HG02884 (cell line): ENCODE data around the gene SPIC.
"Not testable (repeated sequence)": the region's sequence is repeated elsewhere in the genome, so short reads cannot be mapped to it uniquely, and the experiment has no call there.

Experiments used
- ATAC-seq: cut with Tn5 transposase; IDR thresholded peaks from one replicate; pipeline ENCODE4 v1.9.1; 2021; ENCODE audit warnings: mild to moderate bottlenecking, moderate library complexity; ENCODE audit not compliant: unreplicated experiment

The SPIC gene

DNA sequence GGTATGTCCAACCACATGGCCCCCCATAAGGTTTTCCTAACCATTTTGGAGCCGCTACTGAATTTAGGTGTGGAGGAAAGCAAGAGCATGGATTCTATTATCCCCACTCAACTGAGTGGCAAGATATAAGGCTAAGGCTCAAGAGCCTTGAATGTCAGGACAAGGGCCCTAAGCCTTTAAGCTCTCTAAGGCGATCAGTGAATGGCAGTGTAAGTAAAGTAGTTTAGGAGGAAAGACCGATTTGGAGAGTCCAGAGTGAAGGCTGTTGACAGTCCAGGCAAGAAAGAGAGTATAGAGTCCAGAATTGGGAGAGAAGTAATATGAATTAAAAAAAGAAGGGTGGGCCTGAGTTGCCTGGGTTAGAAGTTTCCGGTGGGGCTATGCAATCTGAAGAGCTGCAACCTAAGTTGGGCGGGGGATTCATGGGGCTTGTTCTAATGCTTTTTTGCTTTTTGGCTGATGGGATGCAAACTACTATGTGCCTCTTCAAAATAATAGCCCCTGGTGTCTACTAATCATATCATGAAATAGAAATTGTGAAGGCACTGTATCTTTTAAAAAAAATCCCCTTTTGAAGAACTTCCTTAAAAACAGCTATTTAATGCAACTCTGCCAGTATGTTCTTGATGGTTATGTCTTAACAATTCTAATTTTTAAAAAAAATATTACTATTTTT is at the start of gene SPIC:
Gene SPIC (plus strand): TSS at position 626 of the 676 bp plus-strand sequence. CDS start 1,569 bp downstream, outside the sequence.
- ATAC-seq = no peak

DNA sequence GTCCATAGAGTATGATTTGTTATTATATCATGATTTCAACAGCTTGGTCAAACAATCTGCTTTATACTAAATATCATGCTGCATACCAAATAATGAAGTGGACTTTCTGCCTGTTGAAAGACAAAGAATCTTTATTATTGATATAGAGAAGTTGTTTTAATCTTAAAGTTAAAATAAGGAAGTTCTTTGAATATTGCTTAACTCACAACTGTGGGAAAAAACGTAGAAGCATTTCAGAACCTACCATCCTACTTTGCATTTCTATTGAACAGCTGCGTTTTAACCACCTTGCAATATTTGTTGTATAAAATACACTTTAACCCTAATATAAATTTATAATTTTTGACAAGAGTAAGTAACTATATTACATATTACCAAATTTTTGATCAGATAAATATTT is 44.7 kb upstream of the SPIC start:
- ATAC-seq = no peak

DNA sequence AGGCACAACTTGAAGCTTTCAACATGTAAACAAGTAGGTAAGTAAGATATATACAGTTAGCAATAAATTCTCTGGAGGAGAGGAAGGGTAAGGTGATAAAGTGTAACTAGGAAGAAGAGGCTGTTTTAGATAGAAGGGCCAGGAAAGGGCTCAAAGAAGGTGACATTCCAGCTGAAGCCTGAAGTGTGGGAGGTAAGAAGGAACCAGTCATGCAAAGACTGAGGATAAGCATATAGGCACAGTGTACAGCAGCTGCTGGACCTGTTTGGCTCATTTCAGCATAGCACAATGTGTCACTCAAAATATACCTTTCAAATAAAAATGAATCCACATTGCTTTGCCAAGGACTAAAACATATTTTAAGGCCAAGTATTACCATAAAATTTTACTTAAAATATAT is 39.0 kb upstream of the SPIC start:
- ATAC-seq = no peak

DNA sequence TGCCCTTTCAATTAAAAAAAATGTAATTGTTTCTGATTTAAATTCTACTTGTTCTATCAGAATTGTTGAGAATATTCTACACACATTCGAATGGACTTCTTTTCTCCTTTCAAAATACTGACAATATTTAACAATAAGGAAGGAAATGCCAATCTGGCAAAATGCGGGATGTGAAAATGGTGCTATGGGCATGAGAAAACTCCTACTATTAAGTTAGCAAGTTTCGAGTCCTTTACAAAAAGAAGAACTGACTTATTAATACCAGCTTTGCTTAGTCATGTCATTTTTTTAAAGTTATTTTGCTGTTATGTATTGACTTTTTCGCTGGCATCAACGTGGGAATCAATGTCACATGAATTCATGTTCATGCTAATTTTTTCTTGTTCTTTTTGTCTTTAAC is 35.9 kb upstream of the SPIC start:
- ATAC-seq = no peak

DNA sequence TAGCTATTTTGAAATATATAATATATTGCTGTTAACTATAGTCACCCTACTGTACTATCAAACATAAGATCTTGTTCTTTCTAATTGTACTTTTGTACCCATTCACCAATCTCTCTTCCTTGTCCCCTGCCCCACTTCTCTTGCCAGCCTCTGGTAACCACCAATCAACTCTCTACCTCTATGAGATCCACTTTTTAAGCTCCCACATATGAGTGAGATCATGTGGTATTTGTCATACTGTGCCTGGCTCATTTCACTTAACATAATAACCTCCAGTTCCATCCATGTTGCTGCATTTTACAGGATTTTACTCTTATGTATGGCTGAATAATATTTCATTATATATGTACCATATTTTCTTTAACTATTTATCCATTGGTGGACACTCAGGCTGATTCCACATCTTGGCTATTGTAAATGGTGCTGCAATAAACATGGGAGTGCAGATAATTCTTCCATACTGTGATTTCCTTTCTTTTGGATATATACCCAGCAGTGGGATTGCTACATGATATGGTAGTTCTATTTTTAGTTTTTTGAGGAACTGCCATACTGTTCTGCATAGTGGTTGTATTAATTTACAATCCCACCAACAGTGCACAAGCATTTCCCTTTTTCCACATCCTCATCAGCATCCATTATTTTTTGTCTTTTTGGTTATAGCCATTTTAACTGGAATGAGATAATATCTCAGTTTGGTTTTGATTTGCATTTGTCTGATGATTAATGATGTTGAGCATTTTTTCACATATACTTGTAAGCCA is 33.5 kb upstream of the SPIC start:
- no peak for ATAC-seq

DNA sequence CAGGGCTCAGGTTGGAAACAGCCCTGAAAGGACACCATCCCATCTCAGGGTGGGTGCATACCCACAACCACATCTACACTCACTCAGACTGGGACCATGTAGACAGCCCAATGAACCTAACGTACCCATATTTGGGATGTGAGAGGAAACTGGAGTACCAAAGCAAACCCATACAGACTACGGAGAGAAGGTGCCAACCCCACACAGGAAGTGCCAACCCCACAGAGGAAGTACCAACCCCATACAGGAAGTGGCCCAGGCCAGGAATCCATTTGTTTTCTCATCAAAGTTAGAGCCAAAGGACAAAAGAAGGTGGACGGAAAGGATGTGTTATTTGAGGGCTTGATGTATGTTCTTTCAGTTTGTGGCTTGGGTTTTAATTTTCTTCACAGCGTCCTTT is 19.5 kb upstream of the SPIC start:
- ATAC-seq = no peak

DNA sequence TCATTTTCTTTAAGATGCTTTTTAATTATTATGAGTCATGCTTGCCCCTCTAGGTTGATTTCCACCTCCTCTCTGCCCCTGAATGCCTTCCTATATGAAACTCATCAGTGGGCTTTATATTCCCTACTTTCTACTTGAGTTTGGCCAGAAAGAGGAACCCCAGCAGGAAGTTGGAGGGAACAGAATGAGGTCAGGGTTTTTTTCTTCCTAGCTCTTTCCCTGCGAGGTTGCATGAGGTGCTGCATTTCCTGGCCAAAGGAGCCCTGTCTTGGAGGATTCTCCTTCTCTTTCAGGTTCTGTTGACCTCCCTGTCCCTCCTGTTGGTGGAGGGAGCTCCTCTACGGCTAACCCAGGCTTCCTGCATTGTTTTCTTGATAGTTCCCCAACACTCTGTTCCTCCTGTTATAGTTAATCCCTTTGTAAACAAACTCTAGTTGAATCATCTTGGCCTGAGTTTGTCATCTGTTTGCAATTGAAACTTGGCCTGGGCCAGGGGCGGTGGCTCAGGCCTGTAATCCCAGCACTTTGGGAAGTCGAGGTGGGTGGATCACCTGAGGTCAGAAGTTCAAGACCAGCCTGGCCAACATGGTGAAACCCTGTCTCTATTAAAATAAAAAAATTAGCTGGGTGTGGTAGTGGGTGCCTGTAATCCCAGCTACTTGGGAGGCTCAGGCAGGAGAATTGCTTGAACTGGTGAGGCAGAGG is 15.3 kb upstream of the SPIC start:
- no peak for ATAC-seq

DNA sequence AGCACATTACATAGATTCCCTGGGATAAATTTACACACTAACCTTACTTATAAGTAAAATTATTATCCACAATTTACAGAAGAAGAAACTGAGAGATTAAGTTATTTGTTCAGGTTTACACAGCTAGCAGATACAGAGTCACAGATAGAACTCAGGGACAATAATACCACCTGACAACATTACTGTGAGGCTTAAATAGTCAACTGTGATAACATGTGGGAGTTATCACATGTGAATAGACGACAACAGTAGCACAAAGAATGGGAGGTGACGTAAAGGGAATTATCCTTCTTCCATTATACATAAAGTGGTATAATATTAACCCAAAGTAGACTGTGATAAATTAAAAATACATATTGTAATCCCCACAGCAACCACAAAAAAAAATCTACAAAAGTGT is 6.2 kb upstream of the SPIC start:
- no peak for ATAC-seq

DNA sequence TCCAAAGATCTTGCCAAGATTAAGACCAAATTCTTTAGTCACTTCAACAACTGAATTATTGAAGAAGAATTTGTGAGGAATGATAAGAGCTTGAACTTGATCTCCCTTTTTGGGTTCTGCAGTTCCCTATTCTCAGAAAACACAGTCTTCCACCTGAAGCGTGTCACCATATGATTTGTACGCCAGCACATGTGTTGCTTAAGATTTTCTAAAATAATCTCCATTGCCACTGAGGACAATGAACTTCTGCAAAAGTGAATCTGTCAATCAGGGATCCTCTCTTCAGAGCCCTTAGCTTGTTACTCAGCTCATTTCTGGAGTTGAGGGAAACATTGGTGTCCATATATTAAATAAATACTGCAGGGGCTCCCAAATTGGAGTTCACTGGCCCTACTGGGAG is 4.2 kb upstream of the SPIC start:
- ATAC-seq = no peak

DNA sequence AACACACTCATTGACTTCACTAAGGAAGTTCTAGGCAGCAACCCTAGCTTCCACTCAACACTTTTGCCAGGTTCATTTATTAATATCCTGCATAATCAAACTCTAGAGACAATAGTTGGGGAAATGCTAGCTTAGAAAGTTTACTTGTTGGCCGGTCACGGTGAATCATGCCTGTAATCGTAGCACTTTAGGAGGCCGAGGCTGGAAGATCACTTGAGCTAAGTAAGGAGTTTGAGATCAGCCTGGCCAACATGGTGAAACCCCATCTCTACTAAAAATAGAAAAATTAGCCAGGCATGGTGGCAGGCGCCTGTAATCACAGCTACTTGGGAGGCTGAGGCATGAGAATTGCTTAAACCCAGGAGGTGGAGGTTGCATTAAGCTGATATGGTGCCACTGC is 3.3 kb upstream of the SPIC start:
- not testable (repeated sequence) for ATAC-seq

DNA sequence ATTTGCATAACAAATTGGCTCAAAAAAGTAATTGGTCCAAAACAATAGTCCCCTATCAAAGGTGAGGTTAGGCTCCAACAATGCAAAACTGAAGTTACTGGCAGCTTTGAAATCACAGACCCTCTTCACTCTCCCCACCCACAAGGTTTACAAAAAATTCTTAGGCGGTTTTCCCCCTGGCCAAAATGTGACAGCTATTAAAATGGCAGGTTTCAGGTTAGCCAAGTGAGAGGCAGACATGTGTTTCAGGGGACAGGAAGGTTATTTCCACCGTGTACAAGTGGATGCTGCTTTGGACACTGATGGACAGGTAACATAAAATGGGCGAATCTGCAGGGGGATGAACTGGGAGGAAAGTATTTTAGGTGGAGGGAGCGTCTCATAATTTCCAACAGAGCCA is 888 bp upstream of the SPIC start:
- no peak for ATAC-seq

DNA sequence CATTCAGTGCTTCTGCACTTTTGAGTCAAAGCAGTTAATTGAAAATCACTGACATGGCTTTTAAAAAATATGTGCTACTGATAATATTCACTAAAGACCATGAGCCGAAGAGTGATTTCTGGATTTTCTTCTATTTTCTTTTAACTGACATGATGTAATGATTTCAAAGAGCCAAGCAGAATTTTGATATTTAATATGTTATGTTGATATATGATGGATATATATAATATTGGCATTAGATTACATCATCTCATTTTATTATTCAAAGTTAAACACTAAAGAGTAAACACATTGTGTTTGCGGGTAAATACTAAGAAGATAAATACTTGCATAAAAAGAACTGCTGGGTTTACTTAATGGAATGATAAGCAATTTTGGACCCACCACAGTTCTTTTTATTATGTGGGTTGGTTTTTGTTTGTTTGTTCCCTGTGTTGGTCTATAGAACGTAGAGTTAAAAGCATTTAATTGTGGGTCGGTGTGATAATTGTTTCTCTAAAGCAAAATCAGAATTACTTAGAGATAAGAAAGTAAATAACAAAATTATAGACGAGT is 692 bp downstream of the SPIC start:
- no peak for ATAC-seq

DNA sequence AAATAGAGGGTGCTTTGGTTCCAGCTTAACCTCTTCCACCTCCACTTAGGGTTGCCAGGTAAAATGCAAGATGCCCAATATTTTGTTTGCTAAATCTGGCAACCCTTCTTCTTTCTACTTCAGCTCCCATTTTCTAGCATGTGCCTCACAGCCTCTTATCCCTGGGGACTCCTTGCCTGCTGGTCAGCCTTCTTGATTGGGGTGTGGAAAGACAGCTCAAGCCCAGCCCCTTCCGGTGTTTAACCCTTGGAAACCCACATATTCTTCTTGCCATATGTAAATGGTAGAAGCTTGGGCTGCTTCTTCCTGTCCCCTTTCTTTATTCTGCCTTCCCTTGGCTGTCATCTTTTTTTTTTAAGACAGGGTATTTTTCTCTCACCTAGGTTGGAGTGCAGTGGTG is 5.7 kb downstream of the SPIC start:
- no peak for ATAC-seq

DNA sequence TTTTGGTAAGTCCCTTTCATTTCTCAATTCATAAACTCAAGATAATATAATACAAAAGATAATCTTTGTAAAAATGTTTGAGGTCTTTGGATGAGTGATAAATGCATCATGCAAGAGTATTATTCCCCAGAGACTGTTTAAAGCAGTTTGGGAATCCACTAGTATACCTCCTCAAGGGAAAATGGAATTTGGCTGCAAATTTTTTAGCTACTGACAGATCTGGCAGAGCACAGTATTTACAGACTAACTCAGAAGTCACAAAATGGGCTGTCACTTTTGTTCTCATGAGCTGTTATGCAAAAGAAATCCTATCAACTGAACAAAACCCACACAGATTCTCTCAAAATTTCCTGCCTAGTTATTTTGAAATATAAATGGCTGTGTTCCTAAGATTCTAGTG is 9.9 kb downstream of the SPIC start:
- no peak for ATAC-seq

DNA sequence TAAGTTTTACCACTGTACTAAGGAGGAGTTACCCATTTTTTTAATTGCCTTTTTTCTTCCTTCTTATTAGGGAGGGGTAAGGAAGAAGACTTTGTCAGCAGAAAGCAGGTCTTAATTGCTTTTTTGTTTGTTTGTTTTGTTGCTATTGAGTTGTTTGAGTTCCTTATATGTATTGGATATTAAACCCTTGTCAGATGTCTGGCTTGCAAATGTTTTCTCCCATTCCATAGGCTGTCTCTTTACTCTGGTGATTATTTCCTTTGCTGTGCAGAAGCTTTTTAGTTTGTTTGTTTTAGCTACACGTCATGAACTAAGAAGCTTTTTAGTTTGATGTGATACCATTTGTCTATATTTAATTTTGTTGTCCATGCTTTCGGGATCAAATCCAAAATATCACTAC is 13.3 kb downstream of the SPIC start:
- ATAC-seq = no peak

DNA sequence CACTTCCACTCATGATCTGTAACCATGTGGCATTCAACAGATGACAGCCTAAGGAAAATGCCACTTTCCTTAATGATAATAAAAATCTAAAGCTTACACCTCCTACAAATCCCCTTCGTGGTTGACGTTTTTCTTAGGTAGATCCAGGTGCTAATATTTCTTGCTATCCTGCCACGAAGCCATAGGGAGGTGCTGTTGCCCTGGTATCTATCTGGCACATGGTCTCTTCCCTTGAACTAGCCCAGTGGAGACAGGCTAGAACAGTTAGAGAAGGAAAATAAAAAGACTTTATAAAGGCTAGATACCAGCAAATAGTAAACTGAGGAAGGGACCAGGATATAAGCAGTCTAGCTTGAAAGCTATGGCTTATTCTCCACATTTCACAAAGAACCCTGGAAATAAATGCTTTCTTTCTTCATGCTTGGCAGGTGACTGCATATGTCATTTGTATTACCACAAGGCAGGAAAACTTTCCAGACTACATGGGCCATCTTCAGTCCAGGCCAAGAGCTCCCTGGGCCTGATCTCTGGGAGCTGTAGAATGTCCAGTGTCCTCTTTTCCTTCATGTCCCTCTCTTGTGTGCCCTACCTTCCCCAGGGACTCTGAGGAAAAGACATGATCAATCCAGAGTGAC is 15.3 kb downstream of the SPIC start:
- ATAC-seq = no peak

DNA sequence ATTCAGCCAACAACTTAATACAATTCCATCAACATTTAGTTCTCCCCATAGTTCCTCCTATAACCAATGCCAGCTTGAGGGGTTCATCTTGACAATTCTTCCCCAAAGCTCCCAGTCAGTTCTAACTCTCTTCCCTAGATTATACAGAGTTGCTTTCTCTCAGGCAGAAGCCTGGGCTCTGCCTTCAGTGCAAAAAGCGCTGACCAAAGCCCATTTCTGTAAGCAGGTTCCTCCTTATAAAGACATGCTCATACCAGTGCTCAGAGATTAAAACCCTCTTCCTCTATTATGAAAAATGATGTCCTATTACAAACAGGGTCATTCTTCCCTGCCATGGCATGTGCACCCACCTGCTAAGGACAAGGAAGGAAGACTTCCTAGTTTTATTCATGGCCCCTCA is 16.2 kb downstream of the SPIC start:
- ATAC-seq = no peak

DNA sequence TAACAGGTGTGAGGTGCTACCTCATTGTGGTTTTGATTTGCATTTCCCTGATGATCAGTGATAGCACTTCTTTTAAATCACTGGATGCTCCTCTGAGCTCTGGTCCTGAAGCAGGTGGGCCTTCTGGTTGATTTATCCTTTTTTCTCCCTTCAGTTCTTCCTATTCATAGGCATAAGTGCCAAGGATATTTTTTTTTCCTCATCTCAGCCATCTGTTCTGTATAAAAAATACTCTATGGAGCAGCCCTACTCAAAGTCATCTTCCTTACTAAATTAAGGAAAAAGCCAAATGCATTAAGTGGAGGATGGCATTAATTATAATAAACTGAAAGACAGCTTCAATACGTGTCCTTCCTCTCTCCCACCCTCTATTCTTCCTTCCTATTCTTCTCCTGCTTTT is 18.4 kb downstream of the SPIC start:
- no peak for ATAC-seq

DNA sequence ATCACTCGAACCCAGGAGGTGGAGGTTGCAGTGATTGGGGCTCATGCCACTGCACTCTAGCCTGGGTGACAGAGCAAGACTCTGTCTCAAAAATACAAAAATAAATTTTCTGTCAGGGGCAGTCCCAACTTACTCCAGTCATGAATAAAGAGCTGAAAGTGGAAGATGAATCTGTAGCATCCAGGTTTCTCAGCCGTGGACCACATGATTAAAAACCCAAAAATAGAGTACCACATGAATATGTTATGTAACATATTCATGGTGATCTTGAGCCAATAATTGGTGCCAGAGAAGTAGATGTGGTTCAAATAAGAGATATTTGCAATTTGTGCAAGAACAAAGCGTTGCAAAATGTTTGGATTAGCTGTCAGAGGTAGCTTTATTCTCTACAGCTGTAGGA is 23.1 kb downstream of the SPIC start:
- ATAC-seq = no peak

DNA sequence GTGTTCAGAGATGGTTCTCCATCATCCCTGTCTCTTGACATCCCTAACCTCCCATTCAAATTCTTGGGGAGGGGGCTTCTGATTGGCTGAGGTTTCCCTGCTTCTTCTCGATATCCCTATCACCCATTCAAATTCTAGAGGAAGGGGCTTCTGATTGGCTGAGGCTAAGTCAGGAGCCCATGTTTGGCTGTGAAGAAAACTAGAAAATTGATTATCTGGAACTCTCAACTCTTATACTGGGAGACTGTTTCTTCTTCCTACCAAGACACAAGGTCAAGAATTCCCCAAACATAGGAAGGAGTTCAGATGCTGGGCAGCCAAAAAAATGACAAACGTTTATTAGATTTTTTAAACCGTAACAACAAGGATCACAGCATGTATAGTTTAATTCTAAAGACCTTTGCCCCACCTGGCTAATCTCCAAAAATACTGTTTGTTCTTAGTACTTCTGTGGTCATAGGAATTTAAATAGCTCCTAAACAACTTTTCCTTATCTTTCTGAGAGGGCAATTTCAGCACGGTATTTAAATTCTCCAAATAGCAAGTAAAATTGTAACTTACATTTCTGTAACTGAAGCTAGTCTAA is 26.4 kb downstream of the SPIC start:
- ATAC-seq = no peak

DNA sequence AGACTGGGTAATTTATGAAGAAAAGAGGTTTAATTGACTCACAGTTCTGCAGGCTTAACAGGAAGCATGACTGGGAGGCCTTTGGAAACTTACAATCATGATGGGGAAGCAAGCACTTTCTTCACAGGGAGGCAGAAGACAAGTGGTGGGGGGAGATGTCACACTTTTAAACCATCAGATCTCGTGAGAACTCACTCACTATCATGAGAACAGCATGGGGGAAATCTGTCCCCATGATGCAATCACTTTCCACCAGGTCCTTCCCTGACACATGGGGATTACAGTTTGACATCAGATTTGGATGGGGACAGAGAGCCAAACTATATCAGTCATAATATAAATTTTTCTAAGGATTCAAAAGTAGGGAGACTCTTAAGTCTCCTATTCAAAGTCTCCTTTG is 46.0 kb downstream of the SPIC start:
- no peak for ATAC-seq
